GM19193 (cell line): Measurements from ENCODE around the gene KRTAP2-2.

Source experiments
- POLR2A ChIP-seq: IDR thresholded peaks from 4 replicates; pipeline ENCODE4 v1.6.1; 2011; ENCODE audit not compliant: insufficient read depth, insufficient read length; ENCODE audit errors: extremely low read depth

The KRTAP2-2 gene

DNA sequence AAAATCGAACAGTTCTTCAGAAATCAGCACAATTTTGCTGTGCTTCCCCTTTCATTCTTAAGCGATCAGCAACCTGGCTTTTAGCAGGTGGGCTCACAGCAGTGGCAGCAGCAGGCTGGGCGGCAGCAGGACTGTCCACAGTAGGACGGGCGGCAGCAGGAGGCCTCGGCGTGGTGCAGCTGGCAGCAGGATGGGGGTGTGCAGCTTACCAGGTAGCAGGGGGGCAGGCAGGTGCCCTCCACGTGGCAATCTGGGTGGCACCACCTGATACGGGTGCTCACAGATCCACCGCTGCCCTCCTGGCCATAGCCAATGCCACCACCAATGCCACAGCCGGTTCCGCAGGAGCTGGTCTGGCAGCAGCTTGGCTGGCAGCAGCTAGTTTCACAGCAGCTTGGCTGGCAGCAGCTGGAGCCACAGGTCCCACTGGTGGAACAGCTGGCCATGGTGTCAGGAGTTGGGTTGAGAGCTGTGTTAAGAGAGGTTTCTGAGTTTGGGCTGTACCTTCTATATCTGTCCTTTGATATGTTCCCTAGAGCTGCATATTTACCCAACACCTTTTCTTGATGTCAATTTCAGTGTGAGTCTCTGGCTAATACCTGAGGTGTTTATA lies 25.3 kb downstream of the KRTAP2-2 start, which contains the start of gene KRTAP1-4:
Gene KRTAP1-4 (minus strand): TSS at position 563 of the 613 bp plus-strand sequence. CDS start 117 bp downstream, at position 446.
- TF ChIP-seq POLR2A, result no peak

DNA sequence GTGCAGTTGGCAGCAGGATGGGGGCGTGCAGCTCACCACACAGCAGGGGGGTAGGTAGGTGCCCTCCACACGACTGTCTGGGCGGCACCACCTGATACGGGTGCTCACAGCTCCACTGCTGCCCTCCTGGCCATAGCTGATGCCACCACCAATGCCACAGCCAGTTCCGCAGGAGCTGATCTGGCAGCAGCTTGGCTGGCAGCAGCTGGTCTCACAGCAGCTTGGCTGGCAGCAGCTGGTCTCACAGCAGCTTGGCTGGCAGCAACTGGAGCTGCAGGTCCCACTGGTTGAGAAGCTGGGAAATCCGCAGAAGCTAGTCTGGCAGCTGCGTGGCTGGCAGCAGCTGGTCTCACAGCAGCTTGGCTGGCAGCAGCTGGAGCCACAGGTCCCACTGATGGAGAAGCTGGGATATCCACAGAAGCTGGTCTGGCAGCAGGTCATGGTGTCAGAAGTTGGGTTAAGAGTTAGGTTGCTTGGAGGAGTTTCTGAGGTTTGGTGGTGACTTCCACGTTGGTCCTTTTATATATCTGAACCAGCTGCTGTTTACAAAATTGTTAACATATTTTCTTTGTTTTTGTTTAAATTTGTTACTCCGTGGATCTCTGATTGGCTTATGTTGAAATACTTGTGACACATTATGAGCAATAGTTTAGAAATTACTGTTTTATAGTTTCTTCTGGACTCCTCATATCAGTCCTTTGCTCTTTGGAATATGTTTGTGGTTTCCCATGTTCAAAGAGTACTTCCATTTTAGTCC lies 28.1 kb downstream of the KRTAP2-2 start, which contains the start of gene KRTAP1-5:
Gene KRTAP1-5 (minus strand): TSS at position 494 of the 757 bp plus-strand sequence. CDS start 53 bp downstream, at position 441.
- TF ChIP-seq POLR2A, result no peak

DNA sequence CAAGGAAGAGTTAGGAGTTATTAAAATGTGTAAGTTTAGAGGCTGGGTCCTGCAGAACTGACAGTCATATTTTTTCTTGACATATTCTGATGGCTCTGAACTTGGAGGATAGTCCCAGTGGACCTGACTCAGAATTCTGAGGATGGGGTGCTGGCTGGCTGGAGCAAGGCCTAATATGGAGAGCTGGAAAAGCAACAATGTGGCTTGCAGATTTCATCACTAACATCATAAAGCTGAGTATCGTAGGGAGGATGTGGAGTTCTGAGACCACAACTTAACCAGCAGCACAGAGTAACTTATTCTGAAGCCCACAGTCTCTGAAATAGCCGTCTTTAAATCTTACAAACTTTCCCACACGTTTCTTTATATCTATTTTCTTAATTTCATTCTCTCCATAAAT lies 30.3 kb downstream of the KRTAP2-2 start:
- TF ChIP-seq POLR2A, result no peak

- no peak for TF ChIP-seq POLR2A
Measured at GRCh38 chr17:41020336-41020735, 34.7 kb downstream of the KRTAP2-2 start.

DNA sequence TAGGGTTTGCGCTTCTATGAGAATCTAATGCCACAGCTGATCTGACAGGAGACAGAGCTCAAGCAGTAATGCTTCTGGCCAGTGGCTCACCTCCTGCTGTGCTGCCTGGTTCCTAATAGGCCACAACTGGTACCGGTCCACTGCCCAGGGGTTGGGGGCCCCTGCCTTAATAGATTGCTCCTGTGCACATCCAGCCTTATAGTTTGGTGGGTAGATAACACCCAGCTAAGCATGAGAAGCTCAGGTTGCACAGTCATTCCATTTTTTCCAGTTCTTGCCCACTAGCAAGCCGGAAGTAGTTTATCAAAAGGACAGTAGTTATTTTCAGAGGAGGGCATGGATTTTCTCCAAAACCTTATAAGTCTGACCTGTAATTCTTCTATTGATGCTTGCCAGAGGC lies 35.6 kb downstream of the KRTAP2-2 start:
- TF ChIP-seq POLR2A, result no peak

- TF ChIP-seq POLR2A, result no peak
Measured at GRCh38 chr17:41018541-41018940, 36.5 kb downstream of the KRTAP2-2 start.

GRCh38 chr17:41016578-41017215 lies 38.3 kb downstream of the KRTAP2-2 start:
- no peak for TF ChIP-seq POLR2A

GRCh38 chr17:41015454-41015853 lies 39.6 kb downstream of the KRTAP2-2 start:
- no peak for TF ChIP-seq POLR2A

DNA sequence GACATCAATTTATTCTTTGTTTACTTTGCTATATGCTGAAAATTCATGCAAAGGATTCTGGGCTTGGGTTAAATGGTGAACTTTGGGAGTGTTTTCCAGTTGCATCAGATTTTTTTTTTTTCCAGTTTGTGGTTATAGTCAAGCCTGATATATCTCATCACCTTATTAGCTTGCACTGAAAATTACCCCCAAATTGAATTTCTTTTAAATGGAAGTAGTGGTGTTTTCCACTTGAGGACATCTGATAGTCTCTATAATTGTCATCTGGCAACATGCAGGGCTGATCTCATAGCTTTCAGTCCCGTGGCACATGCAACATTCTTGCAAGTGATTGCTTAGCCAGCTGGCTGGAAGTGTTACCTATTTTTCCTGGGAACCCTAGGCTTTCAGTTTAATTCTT lies 41.4 kb downstream of the KRTAP2-2 start:
- TF ChIP-seq POLR2A, result no peak

DNA sequence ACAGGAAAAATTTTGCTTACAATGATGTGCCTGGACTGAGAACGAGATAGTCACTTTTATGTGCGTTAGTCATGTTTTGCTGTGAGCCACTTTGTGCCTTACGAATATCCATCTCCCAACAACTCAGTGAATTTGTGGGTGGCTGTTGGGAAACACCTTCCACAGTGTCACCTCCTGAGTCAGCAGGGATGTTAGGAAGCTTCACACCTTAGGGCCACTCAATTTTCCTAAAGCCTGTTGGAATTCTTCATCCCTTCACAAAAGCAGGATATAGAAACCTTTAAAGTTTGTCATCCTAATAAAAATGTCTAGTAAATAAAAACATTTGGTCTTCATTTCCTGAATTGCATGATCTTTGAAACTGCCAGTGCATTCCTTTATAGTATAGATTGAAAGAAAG lies 41.8 kb downstream of the KRTAP2-2 start:
- TF ChIP-seq POLR2A, result no peak

- TF ChIP-seq POLR2A, result no peak
Measured at GRCh38 chr17:41012326-41013120, 42.5 kb downstream of the KRTAP2-2 start.

- no peak for TF ChIP-seq POLR2A
Measured at GRCh38 chr17:41010441-41010840, 44.6 kb downstream of the KRTAP2-2 start.

- no peak for TF ChIP-seq POLR2A
Measured at GRCh38 chr17:41009936-41010335, 45.1 kb downstream of the KRTAP2-2 start.

- no peak for TF ChIP-seq POLR2A
Measured at GRCh38 chr17:41009301-41009760, 45.7 kb downstream of the KRTAP2-2 start.

- TF ChIP-seq POLR2A, result no peak
Measured at GRCh38 chr17:41008811-41009210, 46.2 kb downstream of the KRTAP2-2 start, which contains the start of gene KRTAP3-1. Gene KRTAP3-1 (minus strand): TSS chr17:41009128. CDS start chr17:41009074, 54 bp downstream.
